HepG2 (cell line): Measurements from ENCODE around the gene ATP2B3. TPM values are rescaled to one million over a fixed set of nuclear protein-coding genes. Genes with fewer than 3 reads are reported as not detected.

Source experiments
- ATAC-seq: fragments of 200-7000 bp; cut with Tn5 transposase; 3 replicates; pipeline ENCODE4 v1.9.1; 2020; ENCODE audit warnings: mild to moderate bottlenecking, moderate library complexity
- BruUV-seq: library from RNA; stranded (reverse); fragments of 400-500 nt; replicated peaks from 2 replicates; lab custom pipeline; 2021; lab: Mats Ljungman, UMichigan
- CTCF ChIA-PET: fragments of 300-600 bp; formaldehyde crosslinking; extraction: SDS; loops from one replicate; lab custom pipeline; 2021; ENCODE audit warnings: low total read pairs, inconsistent platforms, low intra/inter-chr PET ratio; lab: Yijun Ruan, JAX
- POLR2A ChIA-PET: fragments of 350-600 bp; sonication (Branson Sonifier 250); formaldehyde crosslinking; loops from one replicate; lab custom pipeline; 2020; ENCODE audit warnings: antibody characterized with exemption, inconsistent platforms; lab: Yijun Ruan, JAX
- DNase-seq: peaks from one replicate; pipeline ENCODE4 v3.0.0-alpha.2; 2015; ENCODE audit warnings: low spot score
- FAIRE-seq: peaks from 3 replicates; lab custom pipeline; 2011; peaks lifted over from hg19 to GRCh38; lab: Jason Lieb, UNC
- H2AFZ ChIP-seq: one replicate; pipeline ENCODE4 v1.6.1; 2011; ENCODE audit warnings: low read length, inconsistent platforms
- H3K27ac ChIP-seq: fragments of 300-600 bp; 3 replicates; pipeline ENCODE4 v1.8.0; 2011; ENCODE audit warnings: mixed run types, mild to moderate bottlenecking, mixed read lengths, low read length, inconsistent platforms; ENCODE audit not compliant: insufficient read depth; ENCODE audit errors: extremely low read length
- H3K27me3 ChIP-seq, 2 experiments: fragments of 200-600 bp in 1 of 2; 2 replicates in 1 of 2; 3 replicates in 1 of 2; pipeline versions ENCODE4 v1.6.0 to v1.8.0; 2011; ENCODE audit warnings: low read length in 2 of 2, mild to moderate bottlenecking in 2 of 2, moderate library complexity in 2 of 2, inconsistent platforms in 1 of 2; ENCODE audit not compliant: insufficient read depth in 2 of 2, control insufficient read depth in 1 of 2
- H3K36me3 ChIP-seq, 2 experiments: fragments of 200-600 bp in 1 of 2; replicated peaks in 1 of 2; 2 replicates in 1 of 2; 3 replicates in 1 of 2; pipeline versions ENCODE4 v1.5.1 to v1.8.0; 2011; ENCODE audit warnings: low read length in 2 of 2, inconsistent platforms in 1 of 2; ENCODE audit not compliant: insufficient read depth in 2 of 2, control insufficient read depth in 1 of 2
- H3K4me1 ChIP-seq: 2 replicates; pipeline ENCODE4 v1.5.1; 2012; ENCODE audit warnings: low read length, inconsistent platforms; ENCODE audit not compliant: insufficient read depth
- H3K4me2 ChIP-seq: 2 replicates; pipeline ENCODE4 v1.6.0; 2011; ENCODE audit warnings: low read depth, low read length, inconsistent platforms
- H3K4me3 ChIP-seq, 3 experiments: fragments of 200-600 bp in 1 of 3; sonication (generic), shearing (Covaris generic) in 1 of 3; replicated peaks in 1 of 3; 2 replicates each; pipeline ENCODE4 v1.5.1; 2011 to 2016; ENCODE audit warnings: low read length in 3 of 3, inconsistent platforms in 2 of 3, low read depth in 2 of 3, mild to moderate bottlenecking in 2 of 3, control low read depth in 1 of 3, mixed read lengths in 1 of 3; ENCODE audit not compliant: insufficient read depth in 1 of 3
- H3K79me2 ChIP-seq: one replicate; pipeline ENCODE4 v1.6.1; 2011; ENCODE audit warnings: low read length, inconsistent platforms; ENCODE audit not compliant: insufficient read depth
- H3K9ac ChIP-seq: 2 replicates; pipeline ENCODE4 v1.6.0; 2011; ENCODE audit warnings: mild to moderate bottlenecking, low read depth, low read length, inconsistent platforms; ENCODE audit not compliant: insufficient read depth
- H3K9me3 ChIP-seq: 2 replicates; pipeline ENCODE4 v1.5.1; 2012; ENCODE audit warnings: mild to moderate bottlenecking, low read length
- H4K20me1 ChIP-seq: 2 replicates; pipeline ENCODE4 v1.6.0; 2011; ENCODE audit warnings: inconsistent platforms, mild to moderate bottlenecking, low read length, moderate library complexity; ENCODE audit not compliant: insufficient read depth
- CEBPG ChIP-seq: IDR thresholded peaks from 2 replicates; pipeline ENCODE4 v1.6.1; 2016
- FOXO1 ChIP-seq: sonication (generic); formaldehyde crosslinking; IDR thresholded peaks from 2 replicates; pipeline ENCODE4 v1.4.0; 2020; ENCODE audit warnings: missing genetic modification reagents
- GABPB1 ChIP-seq: IDR thresholded peaks from 2 replicates; pipeline ENCODE4 v1.6.1; 2016; ENCODE audit warnings: mild to moderate bottlenecking, missing genetic modification reagents, moderate library complexity, missing compliant biosample characterization
- NAIF1 ChIP-seq: sonication (generic); formaldehyde crosslinking; IDR thresholded peaks from 2 replicates; pipeline ENCODE4 v1.5.0; 2020; ENCODE audit warnings: mild to moderate bottlenecking, missing genetic modification reagents, borderline replicate concordance
- NR3C1 ChIP-seq: sonication (generic); formaldehyde crosslinking; IDR thresholded peaks from 2 replicates; pipeline ENCODE4 v1.4.0; 2020; ENCODE audit warnings: missing genetic modification reagents
- PTBP1 ChIP-seq: fragments of 200-400 bp; formaldehyde crosslinking; IDR thresholded peaks from 2 replicates; pipeline ENCODE4 v1.6.1; 2018; ENCODE audit warnings: low read length, low read depth; ENCODE audit not compliant: poor library complexity, severe bottlenecking
- XRCC5 ChIP-seq: fragments of 200-400 bp; formaldehyde crosslinking; optimal IDR thresholded peaks from 2 replicates; pipeline ENCODE3; 2017; ENCODE audit warnings: mild to moderate bottlenecking, low read length
- ZFY ChIP-seq: sonication (generic); formaldehyde crosslinking; IDR thresholded peaks from 2 replicates; pipeline ENCODE4 v1.4.0; 2020; ENCODE audit warnings: missing genetic modification reagents
- ZSCAN29 ChIP-seq: sonication (generic); formaldehyde crosslinking; conservative IDR thresholded peaks from 2 replicates; pipeline ENCODE4 v1.4.0; 2020; ENCODE audit warnings: mild to moderate bottlenecking, missing genetic modification reagents
- WGBS: methylation state at CpG from one replicate; pipeline ENCODE4 v1.1.6; 2017; ENCODE audit warnings: low lambda C conversion rate; 5-methylcytosine and 5-hydroxymethylcytosine counted together
- in situ Hi-C: cut with HindIII; loops from 2 replicates; pipeline ENCODE4 v1.10.0; 2017; ENCODE audit warnings: low pct_unique_long_range_greater_than_20kb; ENCODE audit not compliant: extremely low pct_ligation_motif_present
- intact Hi-C: fragments of 100-400 bp; cut with micrococcal nuclease; formaldehyde crosslinking; loops from one replicate; pipeline ENCODE4 v1.10.0; 2022; ENCODE audit not compliant: unreplicated experiment
- polyA plus RNA-seq, 8 experiments: library from polyadenylated mRNA; depleted of rRNA in 3 of 8; stranded (reverse) in 7 of 8; unstranded in 1 of 8; fragments of >200 nt; fragmentation: Illumina TruSeq in 4 of 8; extraction: Trizol in 4 of 8; gene quantifications; 2 replicates each; pipeline versions ENCODE4 v1.2.1 to v1.2.3, GENCODE V29; 2011 to 2016; ENCODE audit warnings: low read depth in 4 of 8, missing spikeins in 1 of 8, mixed read lengths in 1 of 8; ENCODE audit not compliant: insufficient read depth in 1 of 8
- total RNA-seq, 5 experiments: library from RNA; depleted of rRNA; stranded (reverse); fragments of >200 nt; fragmentation: Illumina TruSeq; extraction: Trizol; gene quantifications; 2 replicates each; pipeline ENCODE4 v1.2.3, GENCODE V29; 2016; ENCODE audit warnings: low read depth in 1 of 5
- TF ChIP-seq, protein P1 (sequence below): sonication (generic); formaldehyde crosslinking; IDR thresholded peaks from 2 replicates; pipeline ENCODE4 v1.4.0; 2020; ENCODE audit warnings: missing genetic modification reagents
- TF ChIP-seq, protein P2 (sequence below): sonication (generic); formaldehyde crosslinking; IDR thresholded peaks from 2 replicates; pipeline ENCODE4 v1.4.0; 2020; ENCODE audit warnings: low read depth, missing genetic modification reagents
- TF ChIP-seq, protein P3 (sequence below): sonication (generic); formaldehyde crosslinking; IDR thresholded peaks from 2 replicates; pipeline ENCODE4 v1.4.0; 2020; ENCODE audit warnings: missing genetic modification reagents

Gene ATP2B3
- total and polyA plus RNA-seq, 2 of the 13 experiments (the other 11 are each of a cell fraction or from before 2014, with no cell fraction given): not detected

DNA sequence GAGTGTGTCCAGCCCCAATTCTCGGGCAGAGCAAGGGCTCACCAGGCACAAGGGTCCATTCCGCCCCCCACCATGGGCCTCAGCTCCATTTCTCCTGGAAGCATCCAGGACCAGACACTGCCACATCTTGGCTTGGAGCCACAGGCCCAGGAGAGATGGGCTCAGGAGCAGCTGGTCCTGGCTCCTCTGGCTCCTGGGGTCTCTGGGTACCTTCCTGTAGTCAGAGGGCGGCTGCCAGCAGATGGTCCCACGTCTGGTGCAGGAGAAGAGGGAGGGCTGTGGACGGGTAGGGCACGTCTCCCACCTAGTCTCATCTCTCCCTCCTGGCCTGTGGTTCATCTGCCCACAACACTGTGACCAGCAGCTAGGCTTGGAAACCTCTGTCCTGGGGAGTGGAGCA is 8.0 kb downstream of the ATP2B3 start:
- no peak overlapping the region for H3K9ac ChIP-seq
- CTCF ChIA-PET: no interaction called here
- no CpG with 5 or more reads among the region's 6 CpGs for WGBS

DNA sequence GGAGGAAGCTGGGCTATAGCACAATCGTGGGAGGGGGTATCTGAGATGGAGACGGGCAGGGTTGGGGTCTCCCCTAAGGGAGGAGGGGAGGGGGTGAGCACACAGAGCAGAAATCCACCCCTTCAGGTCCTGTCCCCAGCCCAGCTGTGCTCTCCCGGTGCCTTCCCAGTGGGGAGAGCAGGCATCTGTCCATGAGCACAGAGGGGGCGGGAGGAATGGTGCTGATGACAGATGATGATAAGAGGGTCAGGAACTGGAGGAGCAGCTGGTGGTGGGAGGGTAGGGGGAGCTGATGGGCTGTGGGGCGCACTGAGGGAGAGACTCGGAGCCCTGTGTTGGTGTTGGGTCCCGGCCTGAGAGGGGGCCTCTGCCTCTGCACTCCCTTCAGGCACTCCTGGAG is 8.6 kb downstream of the ATP2B3 start:
- peaks cover 3 to 13% of the 10 kb centered on the region in 2 experiments; a peak in 2 of 5 replicates for H3K27me3 ChIP-seq
- no peak for DNase-seq
- no CpG with 5 or more reads among the region's 7 CpGs for WGBS
- no peak overlapping the region for H2AFZ ChIP-seq
- H4K20me1 ChIP-seq: no peaks in the 10 kb centered on the region
- in situ Hi-C loops: no loop called here
- no peaks in the 10 kb centered on the region for H3K79me2 ChIP-seq
- ChIA-PET CTCF (no interaction called here), POLR2A (no interaction called here)
- no peaks in the 10 kb centered on the region; the same call in 1 of the 2 replicates for H3K4me1 ChIP-seq
- no peak overlapping the region for H3K4me2 ChIP-seq
- no peak for FAIRE-seq
- no peak overlapping the region for H3K4me3 ChIP-seq
- H3K27ac ChIP-seq: no peak overlapping the region
- TF ChIP-seq, protein P1, sequence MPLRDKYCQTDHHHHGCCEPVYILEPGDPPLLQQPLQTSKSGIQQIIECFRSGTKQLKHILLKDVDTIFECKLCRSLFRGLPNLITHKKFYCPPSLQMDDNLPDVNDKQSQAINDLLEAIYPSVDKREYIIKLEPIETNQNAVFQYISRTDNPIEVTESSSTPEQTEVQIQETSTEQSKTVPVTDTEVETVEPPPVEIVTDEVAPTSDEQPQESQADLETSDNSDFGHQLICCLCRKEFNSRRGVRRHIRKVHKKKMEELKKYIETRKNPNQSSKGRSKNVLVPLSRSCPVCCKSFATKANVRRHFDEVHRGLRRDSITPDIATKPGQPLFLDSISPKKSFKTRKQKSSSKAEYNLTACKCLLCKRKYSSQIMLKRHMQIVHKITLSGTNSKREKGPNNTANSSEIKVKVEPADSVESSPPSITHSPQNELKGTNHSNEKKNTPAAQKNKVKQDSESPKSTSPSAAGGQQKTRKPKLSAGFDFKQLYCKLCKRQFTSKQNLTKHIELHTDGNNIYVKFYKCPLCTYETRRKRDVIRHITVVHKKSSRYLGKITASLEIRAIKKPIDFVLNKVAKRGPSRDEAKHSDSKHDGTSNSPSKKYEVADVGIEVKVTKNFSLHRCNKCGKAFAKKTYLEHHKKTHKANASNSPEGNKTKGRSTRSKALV (CRISPR knock-in tag): no peak
- no peak for TF ChIP-seq FOXO1 (CRISPR knock-in tag)
- no peak for TF ChIP-seq GABPB1 (CRISPR knock-in tag)
- no peak for TF ChIP-seq ZSCAN29 (CRISPR knock-in tag)
- TF ChIP-seq CEBPG: no peak
- no peak for TF ChIP-seq PTBP1
- TF ChIP-seq, protein P2, sequence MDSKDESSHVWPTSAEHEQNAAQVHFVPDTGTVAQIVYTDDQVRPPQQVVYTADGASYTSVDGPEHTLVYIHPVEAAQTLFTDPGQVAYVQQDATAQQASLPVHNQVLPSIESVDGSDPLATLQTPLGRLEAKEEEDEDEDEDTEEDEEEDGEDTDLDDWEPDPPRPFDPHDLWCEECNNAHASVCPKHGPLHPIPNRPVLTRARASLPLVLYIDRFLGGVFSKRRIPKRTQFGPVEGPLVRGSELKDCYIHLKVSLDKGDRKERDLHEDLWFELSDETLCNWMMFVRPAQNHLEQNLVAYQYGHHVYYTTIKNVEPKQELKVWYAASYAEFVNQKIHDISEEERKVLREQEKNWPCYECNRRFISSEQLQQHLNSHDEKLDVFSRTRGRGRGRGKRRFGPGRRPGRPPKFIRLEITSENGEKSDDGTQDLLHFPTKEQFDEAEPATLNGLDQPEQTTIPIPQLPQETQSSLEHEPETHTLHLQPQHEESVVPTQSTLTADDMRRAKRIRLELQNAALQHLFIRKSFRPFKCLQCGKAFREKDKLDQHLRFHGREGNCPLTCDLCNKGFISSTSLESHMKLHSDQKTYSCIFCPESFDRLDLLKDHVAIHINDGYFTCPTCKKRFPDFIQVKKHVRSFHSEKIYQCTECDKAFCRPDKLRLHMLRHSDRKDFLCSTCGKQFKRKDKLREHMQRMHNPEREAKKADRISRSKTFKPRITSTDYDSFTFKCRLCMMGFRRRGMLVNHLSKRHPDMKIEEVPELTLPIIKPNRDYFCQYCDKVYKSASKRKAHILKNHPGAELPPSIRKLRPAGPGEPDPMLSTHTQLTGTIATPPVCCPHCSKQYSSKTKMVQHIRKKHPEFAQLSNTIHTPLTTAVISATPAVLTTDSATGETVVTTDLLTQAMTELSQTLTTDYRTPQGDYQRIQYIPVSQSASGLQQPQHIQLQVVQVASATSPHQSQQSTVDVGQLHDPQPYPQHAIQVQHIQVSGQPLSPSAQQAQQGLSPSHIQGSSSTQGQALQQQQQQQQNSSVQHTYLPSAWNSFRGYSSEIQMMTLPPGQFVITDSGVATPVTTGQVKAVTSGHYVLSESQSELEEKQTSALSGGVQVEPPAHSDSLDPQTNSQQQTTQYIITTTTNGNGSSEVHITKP (CRISPR knock-in tag): no peak
- TF ChIP-seq, protein P3, sequence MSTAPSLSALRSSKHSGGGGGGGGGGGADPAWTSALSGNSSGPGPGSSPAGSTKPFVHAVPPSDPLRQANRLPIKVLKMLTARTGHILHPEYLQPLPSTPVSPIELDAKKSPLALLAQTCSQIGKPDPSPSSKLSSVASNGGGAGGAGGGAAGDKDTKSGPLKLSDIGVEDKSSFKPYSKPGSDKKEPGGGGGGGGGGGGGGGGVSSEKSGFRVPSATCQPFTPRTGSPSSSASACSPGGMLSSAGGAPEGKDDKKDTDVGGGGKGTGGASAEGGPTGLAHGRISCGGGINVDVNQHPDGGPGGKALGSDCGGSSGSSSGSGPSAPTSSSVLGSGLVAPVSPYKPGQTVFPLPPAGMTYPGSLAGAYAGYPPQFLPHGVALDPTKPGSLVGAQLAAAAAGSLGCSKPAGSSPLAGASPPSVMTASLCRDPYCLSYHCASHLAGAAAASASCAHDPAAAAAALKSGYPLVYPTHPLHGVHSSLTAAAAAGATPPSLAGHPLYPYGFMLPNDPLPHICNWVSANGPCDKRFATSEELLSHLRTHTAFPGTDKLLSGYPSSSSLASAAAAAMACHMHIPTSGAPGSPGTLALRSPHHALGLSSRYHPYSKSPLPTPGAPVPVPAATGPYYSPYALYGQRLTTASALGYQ (CRISPR knock-in tag): no peak
- TF ChIP-seq XRCC5: no peak
- no peaks in the 10 kb centered on the region for H3K9me3 ChIP-seq
- no TSS peak for BruUV-seq
- no peak overlapping the region for H3K9ac ChIP-seq
- intact Hi-C loops: no loop called here
- ATAC-seq: no peak
- H3K36me3 ChIP-seq: no peaks in the 10 kb centered on the region

More for the DNA sequence above, 8.0 kb downstream of the ATP2B3 start:
- Histone ChIP-seq H2AFZ (no peak overlapping the region), H3K27me3 (peaks cover 3 to 17% of the 10 kb centered on the region in 2 experiments; a peak in 2 of 5 replicates), H3K4me3 (no peak overlapping the region), H3K36me3 (no peaks in the 10 kb centered on the region), H3K4me2 (no peak overlapping the region), H3K4me1 (no peaks in the 10 kb centered on the region; the same call in 1 of the 2 replicates), H3K79me2 (no peaks in the 10 kb centered on the region), H3K9me3 (no peaks in the 10 kb centered on the region), H4K20me1 (no peaks in the 10 kb centered on the region), H3K27ac (no peak overlapping the region)
- FAIRE-seq (no peak), ATAC-seq (no peak), DNase-seq (no peak)
- intact Hi-C loops: no loop called here
- TF ChIP-seq ZFY (no peak), NAIF1 (CRISPR knock-in tag) (no peak), NR3C1 (no peak)
- BruUV-seq: no TSS peak
- POLR2A ChIA-PET: no interaction called here
- in situ Hi-C loops: no loop called here
